Measurements from ENCODE around the gene CCDC149. TPM values are rescaled to one million over a fixed set of nuclear protein-coding genes. Genes with fewer than 3 reads are reported as not detected.

CCDC149 gene
- total RNA-seq, 2 donors from 2014 or later = 14.9 to 19.5 TPM

- intact Hi-C loops (cut with DNase I) = no loop called here
- DNase-seq (no peak), ATAC-seq (peak in 1 of 2 donors; percentile 38)
These were observed 62.2 kb downstream of the CCDC149 start for GRCh38 chr4:24850674-24851073.

- DNase-seq (no peak), ATAC-seq (no peak)
- intact Hi-C loops (cut with DNase I) = no loop called here
These were observed 63.1 kb downstream of the CCDC149 start for GRCh38 chr4:24849756-24850155.

GRCh38 chr4:24849351-24849750, 63.5 kb downstream of the CCDC149 start:
- DNase-seq (no peak), ATAC-seq (no peak)
- intact Hi-C loops (cut with DNase I) = no loop called here

- ATAC-seq = no peak
- intact Hi-C loops (cut with DNase I) = no loop called here
- no peak for DNase-seq
These were observed 66.1 kb downstream of the CCDC149 start for GRCh38 chr4:24846716-24847115.

GRCh38 chr4:24845902-24846301, 66.9 kb downstream of the CCDC149 start:
- DNase-seq (no peak), ATAC-seq (no peak)
- intact Hi-C loops (cut with DNase I) = no loop called here

- intact Hi-C loops (cut with DNase I) = no loop called here
- no peak for DNase-seq
These were observed 67.7 kb downstream of the CCDC149 start for GRCh38 chr4:24845132-24845531.

GRCh38 chr4:24843096-24843495, 69.7 kb downstream of the CCDC149 start:
- no peak for DNase-seq
- intact Hi-C loops (cut with DNase I) = no loop called here
- ATAC-seq = no peak

More at GRCh38 chr4:24845132-24845531, 67.7 kb downstream of the CCDC149 start:
- ATAC-seq = no peak

- intact Hi-C loops (cut with DNase I) = no loop called here
- ATAC-seq (no peak), DNase-seq (no peak)
These were observed 70.5 kb downstream of the CCDC149 start for GRCh38 chr4:24842356-24842755.

GRCh38 chr4:24840826-24841543, 71.9 kb downstream of the CCDC149 start:
- ATAC-seq = no peak
- no peak for DNase-seq
- intact Hi-C loops (cut with DNase I) = no loop called here

GRCh38 chr4:24840362-24840761, 72.5 kb downstream of the CCDC149 start:
- ATAC-seq (no peak), DNase-seq (no peak)
- intact Hi-C loops (cut with DNase I) = no loop called here

GRCh38 chr4:24837781-24838180, 75.1 kb downstream of the CCDC149 start:
- ATAC-seq (no peak), DNase-seq (no peak)
- intact Hi-C loops (cut with DNase I) = no loop called here

- ATAC-seq (no peak), DNase-seq (no peak)
- intact Hi-C loops (cut with DNase I) = no loop called here
These were observed 75.5 kb downstream of the CCDC149 start for GRCh38 chr4:24837336-24837735.

GRCh38 chr4:24836661-24837242, 76.1 kb downstream of the CCDC149 start:
- DNase-seq (no peak), ATAC-seq (no peak)
- intact Hi-C loops (cut with DNase I) = no loop called here

GRCh38 chr4:24835696-24836095, 77.1 kb downstream of the CCDC149 start:
- intact Hi-C loops (cut with DNase I) = no loop called here
- DNase-seq = no peak
- ATAC-seq = no peak

- ATAC-seq (no peak), DNase-seq (no peak)
- intact Hi-C loops (cut with DNase I) = no loop called here
These were observed 81.2 kb downstream of the CCDC149 start for GRCh38 chr4:24831637-24832036.

GRCh38 chr4:24824720-24825119, 88.1 kb downstream of the CCDC149 start:
- ATAC-seq (no peak), DNase-seq (no peak)
- intact Hi-C loops (cut with DNase I) = no loop called here

- DNase-seq (no peak), ATAC-seq (no peak)
- intact Hi-C loops (cut with DNase I) = no loop called here
These were observed 92.3 kb downstream of the CCDC149 start for GRCh38 chr4:24820541-24820940.

GRCh38 chr4:24816797-24817196, 96.0 kb downstream of the CCDC149 start:
- DNase-seq (no peak), ATAC-seq (no peak)
- intact Hi-C loops (cut with DNase I) = no loop called here

GRCh38 chr4:24813732-24814131, 99.1 kb downstream of the CCDC149 start:
- ATAC-seq (no peak), DNase-seq (no peak)
- intact Hi-C loops (cut with DNase I) = no loop called here

GRCh38 chr4:24810871-24811631, 101.8 kb downstream of the CCDC149 start:
- intact Hi-C loops (cut with DNase I) = no loop called here
- no peak for ATAC-seq
- DNase-seq = no peak
